DMS 273 (cell line): ENCODE results near the gene PID1.

Source experiments
- DNase-seq: peaks from one replicate; lab custom pipeline; 2025; ENCODE audit not compliant: unreplicated experiment; lab: John Stamatoyannopoulos, UW

The PID1 gene

DNA sequence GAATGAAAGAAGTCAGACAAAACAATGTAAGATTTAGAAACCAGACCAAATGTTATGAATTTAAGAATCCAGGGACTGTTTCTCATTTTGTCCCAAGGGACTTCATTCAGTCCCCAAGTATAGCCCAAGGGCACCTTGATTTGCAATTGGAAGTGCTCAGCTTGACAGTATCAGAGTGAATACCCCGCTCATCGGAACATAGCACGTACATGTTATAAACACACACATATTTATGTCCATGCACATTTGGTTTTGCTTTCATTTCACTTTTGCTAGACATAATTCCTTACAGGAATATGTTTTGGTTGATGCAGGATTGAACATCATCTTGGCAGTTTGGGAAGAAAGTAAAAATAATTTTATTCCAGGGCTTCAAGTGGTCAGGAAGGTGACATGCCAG is 100.2 kb downstream of the PID1 start:
- DNase-seq, result no peak

DNA sequence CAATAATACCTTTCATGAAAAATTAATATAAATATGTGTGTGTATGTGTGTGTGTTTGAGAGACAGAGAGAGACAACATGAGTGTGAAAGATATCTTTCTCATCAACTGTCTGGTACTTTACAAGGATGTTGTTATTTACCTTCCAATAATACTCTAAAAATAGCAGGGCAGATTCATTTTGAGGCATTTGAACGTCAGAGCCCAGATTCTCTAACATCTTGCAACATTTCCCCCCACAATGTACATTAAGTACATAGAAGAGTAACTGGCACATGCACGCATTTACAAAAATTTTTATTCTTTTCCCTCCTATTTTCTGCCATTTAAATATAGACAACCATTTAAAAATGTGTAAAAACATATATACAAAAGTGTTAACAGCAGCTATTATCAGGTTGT is 100.9 kb downstream of the PID1 start:
- no peak for DNase-seq

DNA sequence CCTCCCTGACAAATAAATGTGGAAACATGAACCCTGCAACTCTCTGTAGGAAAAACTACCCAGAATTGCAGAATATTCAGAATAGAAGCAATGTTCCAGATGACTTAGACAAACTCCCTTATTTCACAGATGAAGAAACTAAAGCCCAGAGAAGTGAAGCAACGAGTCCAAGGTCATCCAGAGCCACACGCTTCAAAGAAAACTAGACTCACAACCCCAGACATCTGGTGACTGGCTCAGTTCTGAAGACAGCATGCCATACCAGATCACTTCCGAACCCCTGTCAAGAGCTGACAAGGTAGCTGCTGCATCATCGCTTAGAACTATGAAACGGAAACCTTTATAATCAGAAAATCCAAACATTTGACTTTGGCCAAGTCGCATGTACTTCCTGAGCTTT is 101.3 kb downstream of the PID1 start:
- no peak for DNase-seq

DNA sequence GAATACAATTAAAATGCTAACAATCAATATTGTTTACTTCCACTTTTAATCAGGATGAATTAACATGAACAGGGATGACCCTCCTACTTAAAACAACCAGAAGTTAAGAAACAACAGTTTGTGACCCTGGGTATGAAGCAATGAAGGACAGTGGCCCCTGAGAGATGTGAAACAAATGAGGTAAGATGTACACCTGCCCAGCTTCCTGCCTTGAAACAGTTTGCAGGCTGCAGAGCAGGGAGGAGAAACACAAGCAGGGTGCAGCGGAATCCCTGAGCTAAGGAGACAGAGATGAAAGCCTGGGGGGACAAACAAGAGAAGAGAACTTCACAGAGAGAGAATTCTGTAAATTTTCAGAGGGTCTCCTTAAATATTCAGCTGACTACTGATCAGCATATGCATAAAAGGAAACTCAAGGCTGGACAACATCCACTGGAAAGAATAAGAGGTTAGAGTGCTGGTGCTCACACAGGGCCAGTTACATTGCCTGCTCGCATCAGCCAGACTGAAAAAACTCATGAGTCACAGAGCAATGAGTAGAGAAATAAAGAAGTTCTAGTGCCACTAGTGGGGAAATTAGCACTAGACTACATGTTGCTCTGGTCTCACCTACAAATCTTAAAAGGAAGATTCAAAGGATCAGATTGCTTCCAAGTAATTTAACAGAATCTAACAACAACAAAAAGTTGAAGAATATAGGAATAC is 106.4 kb downstream of the PID1 start:
- DNase-seq, result no peak

DNA sequence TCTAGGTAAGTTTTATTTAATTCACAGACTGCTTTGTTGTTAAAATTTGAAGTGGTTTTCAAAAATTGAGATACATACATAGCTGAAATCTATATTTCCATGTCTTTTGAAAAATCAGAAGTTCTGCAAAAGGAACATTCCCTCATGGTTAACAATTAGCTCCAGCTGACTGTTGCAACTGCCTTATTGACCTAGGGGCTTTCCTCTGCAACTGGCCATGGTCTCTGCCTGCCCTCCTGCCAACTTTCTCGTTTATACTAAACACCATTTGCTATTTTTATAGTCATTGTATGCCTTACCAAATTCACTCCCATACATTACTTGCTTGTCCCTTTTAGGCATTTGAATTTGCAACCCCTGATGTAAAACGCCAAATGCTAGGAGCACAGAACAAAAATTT is 107.2 kb downstream of the PID1 start:
- no peak for DNase-seq

- no peak for DNase-seq
These were observed 109.1 kb downstream of the PID1 start for GRCh38 chr2:229162015-229162414.

DNA sequence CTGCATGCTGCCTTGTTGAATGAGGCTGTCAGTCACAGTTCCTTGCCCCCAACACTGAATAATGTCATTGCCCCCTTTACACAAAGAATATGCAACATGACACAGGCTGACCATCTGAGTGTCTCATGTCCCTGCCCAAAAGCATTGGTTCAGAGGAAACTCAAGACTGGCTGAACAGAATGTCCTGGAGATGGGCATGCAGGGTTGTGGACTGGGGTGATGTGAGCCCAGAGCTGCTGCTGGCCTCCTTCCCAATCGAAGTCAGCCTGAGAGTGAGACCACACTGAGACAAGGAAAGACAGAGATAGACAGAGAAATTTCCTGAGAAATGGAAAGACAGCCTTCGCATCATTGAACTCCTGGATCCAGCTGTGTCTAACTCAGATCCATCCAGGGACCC is 110.1 kb downstream of the PID1 start:
- no peak for DNase-seq

- no peak for DNase-seq
These were observed 110.9 kb downstream of the PID1 start for GRCh38 chr2:229160180-229160579.

- no peak for DNase-seq
These were observed 111.7 kb downstream of the PID1 start for GRCh38 chr2:229159405-229159804.

DNA sequence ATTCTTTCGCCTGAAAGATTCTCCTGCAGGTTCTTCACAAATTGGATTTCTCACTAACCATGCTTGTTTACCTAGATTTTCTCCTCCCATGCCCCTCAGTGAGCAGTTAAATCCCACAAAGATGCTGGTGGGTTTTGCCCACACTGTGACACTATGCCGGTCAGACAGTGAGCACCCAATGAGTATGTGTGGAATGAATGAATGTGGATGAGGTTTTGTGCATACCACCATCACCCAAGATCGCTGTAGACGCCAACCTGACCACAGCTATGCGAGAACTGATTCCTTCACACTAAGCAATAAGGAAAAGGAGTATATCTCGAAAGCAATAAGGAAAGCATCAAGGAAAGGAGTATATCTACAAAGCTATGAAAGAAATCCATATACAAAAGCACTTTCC is 116.7 kb downstream of the PID1 start:
- no peak for DNase-seq

DNA sequence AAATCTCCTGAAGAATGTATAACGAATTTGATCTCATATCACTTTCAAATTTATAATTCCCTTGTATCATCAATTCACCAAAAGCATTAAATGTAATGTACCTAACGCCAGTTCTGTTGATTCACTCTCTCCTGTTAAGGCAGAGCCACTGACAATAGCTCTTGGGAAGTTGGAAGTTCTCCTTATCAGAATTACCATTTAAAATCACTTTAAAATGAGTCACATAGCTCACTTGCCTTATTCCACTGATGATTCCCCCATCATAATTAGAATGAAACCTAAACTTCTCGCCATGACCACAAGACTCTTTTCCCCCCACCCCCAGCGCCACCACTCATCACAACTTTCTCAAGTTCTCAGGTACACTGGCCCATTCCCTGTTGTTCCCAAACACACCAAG is 117.1 kb downstream of the PID1 start:
- DNase-seq, result no peak

DNA sequence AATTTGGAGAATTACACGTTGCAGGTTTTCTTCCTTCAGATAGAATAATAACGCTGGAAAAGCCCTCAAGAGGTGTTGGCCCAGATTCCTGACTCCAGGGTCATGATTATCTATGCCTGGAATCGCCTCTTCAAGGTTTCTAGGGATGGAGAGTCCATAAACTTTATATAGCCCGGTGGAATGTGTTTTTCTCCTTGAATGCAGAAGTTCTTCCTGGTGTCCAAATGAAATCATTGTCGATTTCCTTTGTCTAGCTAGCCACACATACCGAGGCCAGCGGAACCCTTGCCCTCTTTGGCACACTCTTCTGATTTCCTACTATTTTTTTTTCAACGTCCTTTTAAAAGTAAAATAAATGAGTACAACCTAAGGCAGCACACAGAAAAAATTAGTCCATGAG is 117.8 kb downstream of the PID1 start:
- no peak for DNase-seq

DNA sequence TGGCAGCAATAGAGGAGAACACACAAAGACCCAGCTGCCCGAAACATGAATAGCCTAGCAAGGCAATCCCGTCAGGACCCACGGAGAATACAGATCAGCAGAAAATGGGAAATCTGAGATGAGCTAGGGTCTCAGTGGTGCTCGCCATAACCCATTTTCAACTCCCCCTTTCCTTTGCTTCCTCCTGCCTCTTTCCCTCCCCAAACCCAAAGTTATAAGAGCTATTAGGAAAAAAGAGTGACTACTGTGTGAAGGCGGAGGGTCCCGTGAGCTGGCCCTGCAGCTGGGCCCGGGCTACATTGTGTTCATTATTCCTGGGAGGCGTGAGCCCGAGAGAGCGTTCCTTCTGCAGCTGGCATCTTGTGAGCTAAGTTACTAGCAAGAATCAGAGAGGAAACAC is 118.4 kb downstream of the PID1 start:
- no peak for DNase-seq

GRCh38 chr2:229150317-229150716 is 120.8 kb downstream of the PID1 start:
- no peak for DNase-seq

DNA sequence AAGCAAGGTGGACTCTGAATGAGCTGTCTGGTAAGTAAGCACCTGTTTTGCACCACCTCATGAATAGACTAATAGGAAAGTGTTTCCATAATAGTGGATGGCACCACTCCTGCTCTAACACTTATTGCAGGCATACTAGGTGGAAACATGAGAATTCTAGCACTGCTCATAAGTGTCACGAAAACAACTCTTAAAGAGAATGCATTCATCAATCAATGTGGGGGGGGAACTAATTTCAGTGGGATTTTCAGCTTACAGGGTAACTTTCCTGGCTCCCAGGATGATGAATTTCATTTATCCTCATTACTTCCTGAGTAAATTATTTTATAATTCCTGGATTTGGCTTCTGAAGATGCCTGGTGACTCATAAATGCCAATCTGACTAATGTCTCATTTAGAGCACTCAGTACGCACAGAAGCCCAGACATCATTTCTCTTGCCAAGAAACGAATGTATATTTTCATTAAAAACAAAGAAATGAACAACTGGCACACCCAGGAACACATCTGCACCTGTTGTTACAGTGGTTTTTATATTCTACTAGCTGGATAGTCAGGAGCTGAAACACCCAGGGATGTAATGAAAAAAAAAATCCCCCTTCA is 129.6 kb downstream of the PID1 start:
- no peak for DNase-seq

- no peak for DNase-seq
These were observed 133.4 kb downstream of the PID1 start for GRCh38 chr2:229137639-229138038.

- DNase-seq, result no peak
These were observed 134.0 kb downstream of the PID1 start for GRCh38 chr2:229137066-229137465.

GRCh38 chr2:229133155-229133772 is 137.8 kb downstream of the PID1 start:
- DNase-seq, result peak; percentile 32

GRCh38 chr2:229132236-229132635 is 138.9 kb downstream of the PID1 start:
- DNase-seq, result no peak

- DNase-seq, result no peak
These were observed 140.6 kb downstream of the PID1 start for GRCh38 chr2:229130522-229130921.

DNA sequence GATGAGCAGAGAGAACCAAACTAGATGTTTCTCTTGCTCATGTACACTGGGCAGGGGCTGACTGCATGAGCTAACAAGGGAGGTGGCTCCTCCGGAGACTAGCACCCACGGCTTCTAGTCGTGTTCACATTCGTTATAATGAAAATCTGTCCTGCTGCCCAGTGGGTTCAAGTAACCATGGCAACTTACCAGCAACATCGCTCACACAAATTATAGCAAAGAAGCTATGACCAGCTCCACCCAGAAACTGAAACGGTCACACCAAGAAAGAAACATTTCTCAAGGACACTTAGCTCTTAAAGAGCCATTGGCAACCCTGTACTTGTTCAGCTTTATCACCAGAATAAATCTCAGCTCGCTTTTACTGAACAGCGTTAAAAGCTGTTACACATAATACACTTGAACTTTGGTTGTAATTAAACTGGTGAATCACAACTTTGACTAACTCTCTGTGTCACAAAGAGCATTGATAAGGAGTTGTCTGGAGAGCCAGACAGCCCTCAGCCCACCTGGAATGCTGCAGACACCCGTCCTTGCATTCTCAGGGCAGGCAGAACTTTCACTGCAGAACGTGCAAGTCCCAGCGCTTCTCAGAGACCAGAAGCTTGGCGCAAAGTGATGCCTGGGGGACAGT is 141.2 kb downstream of the PID1 start:
- DNase-seq, result no peak

DNA sequence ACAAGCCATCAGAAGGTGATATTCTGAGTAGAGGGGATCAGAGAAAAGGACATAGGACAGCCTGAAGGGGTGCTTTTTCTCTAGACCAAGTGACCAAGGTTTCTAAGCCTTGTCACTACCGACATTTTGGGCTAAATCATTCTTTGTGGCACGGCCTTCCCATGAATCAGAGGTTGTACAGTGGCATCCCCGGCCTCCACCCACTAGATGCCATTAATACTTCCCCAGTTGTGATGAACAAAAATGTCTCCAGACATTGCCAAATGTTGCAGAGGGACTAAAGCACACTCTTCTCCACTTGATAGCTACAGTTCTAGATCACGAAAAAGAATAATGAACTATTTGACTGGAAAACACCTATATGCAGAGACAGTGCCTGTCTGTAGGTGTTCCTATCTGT is 143.6 kb downstream of the PID1 start:
- DNase-seq, result no peak
